Motor neuron (in vitro differentiated cells): Measurements from ENCODE around the gene TCIRG1. TPM values are rescaled to one million over a fixed set of nuclear protein-coding genes. Genes with fewer than 3 reads are reported as not detected.

ENCODE experiments used
- ATAC-seq, 8 experiments: fragments of 200-7000 bp; cut with Tn5 transposase; replicated peaks in 6 of 8; 2 replicates each; pipeline ENCODE4 v1.8.0; 2021; ENCODE audit warnings: mild to moderate bottlenecking in 8 of 8, moderate library complexity in 8 of 8
- H3K27ac ChIP-seq, 2 donors: fragments of 250-450 bp; sonication (Bioruptor Pico); 2 replicates each; pipeline ENCODE4 v1.9.0; 2021; ENCODE audit warnings: antibody characterized with exemption in 2 of 2, mild to moderate bottlenecking in 2 of 2, moderate library complexity in 1 of 2
- H3K4me1 ChIP-seq, 2 donors: fragments of 250-450 bp; sonication (Bioruptor Pico); replicated peaks in 1 of 2; 2 replicates each; pipeline ENCODE4 v1.6.1; 2021; ENCODE audit warnings: antibody characterized with exemption in 2 of 2, mild to moderate bottlenecking in 2 of 2, moderate library complexity in 1 of 2
- H3K4me3 ChIP-seq, 5 donors: fragments of 250-450 bp; sonication (Bioruptor Pico); 2 replicates each; pipeline ENCODE4 v1.9.0; 2021; ENCODE audit warnings: antibody characterized with exemption in 5 of 5, mild to moderate bottlenecking in 5 of 5, moderate library complexity in 4 of 5
- WGBS, 10 experiments: fragments of 450-650 bp; shearing (Covaris generic); methylation state at CpG; one replicate each; pipeline ENCODE4 v1.0.0; 2022; 5-methylcytosine and 5-hydroxymethylcytosine counted together
- in situ Hi-C, 9 experiments: fragments of 400-800 bp; cut with MboI; loops; one replicate each; pipeline ENCODE4 v1.15.0; 2021; ENCODE audit warnings: low sequenced_read_pairs in 9 of 9, low pct_unique_long_range_greater_than_20kb in 2 of 9; ENCODE audit not compliant: unreplicated experiment in 9 of 9
- total RNA-seq, 8 experiments: library from RNA; unstranded; fragments of 300-600 nt; gene quantifications; 2 replicates each; pipeline versions ENCODE4 v1.2.3 to v1.2.4, GENCODE V29; 2022

TCIRG1 gene
- total RNA-seq, 8 experiments from 2014 or later = 1.2 to 56.5 (median 4.4) TPM

GRCh38 chr11:68028802-68029545, 9.9 kb upstream of the TCIRG1 start:
- Histone ChIP-seq H3K27ac (no peak overlapping the region), H3K4me1 (peaks cover 14 to 19% of the 10 kb centered on the region in 2 donors), H3K4me3 (peak overlapping the region in 3 of 5 donors; percentile 60 to 95 (median 85))
- in situ Hi-C loops = no loop called here
- ATAC-seq = no peak
- 38 to 100% (median 85%) methylated on average over 1 to 6 of the region's 12 CpGs; no CpG with 5 or more reads in 3 of the 10 experiments for WGBS, 10 experiments

GRCh38 chr11:68030318-68031143, 8.3 kb upstream of the TCIRG1 start, which contains the start of gene NDUFS8:
TSS of gene NDUFS8 (plus strand) at chr11:68030681. CDS start at chr11:68032152, 1,471 bp downstream.
- ATAC-seq = peak; percentile 89 to 97 (median 95)
- Histone ChIP-seq H3K27ac (peak within 1 kb of the TSS; percentile 94 to 96), H3K4me1 (peaks cover 14 to 19% of the 10 kb centered on the region in 2 donors), H3K4me3 (peak within 1 kb of the TSS; percentile 85 to 99 (median 95))
- in situ Hi-C loops = no loop called here
- WGBS, 10 experiments = 0 to 10% (median 1%) methylated on average over 2 to 10 of the region's 56 CpGs; no CpG with 5 or more reads in 4 of the 10 experiments

GRCh38 chr11:68031144-68031464, 7.7 kb upstream of the TCIRG1 start:
- WGBS, 10 experiments = 0 to 57% (median 0%) methylated on average over 1 to 6 of the region's 10 CpGs; no CpG with 5 or more reads in 5 of the 10 experiments
- H3K27ac ChIP-seq = peak overlapping the region; percentile 94 to 96
- in situ Hi-C loops = no loop called here
- peak in 2 of 8 experiments; percentile 7 to 10 for ATAC-seq
- H3K4me3 ChIP-seq = peak overlapping the region; percentile 85 to 99 (median 95)
- H3K4me1 ChIP-seq = peaks cover 14 to 19% of the 10 kb centered on the region in 2 donors

DNA sequence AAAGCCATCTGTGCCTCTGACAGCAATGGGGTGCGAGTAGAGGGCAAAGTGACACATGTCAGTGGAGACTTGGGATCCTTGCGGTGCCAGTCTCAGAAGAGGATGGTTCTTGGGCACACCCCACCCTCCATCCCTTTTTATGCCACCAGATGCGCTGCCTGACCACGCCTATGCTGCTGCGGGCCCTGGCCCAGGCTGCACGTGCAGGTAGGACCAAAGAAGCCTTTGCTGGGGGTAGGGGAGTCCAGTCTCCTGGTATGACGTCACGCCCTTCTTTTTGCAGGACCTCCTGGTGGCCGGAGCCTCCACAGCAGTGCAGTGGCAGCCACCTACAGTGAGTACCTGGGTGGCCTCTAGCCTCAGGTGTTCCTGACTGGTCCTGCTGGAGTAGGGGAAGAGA, 6.8 kb upstream of the TCIRG1 start:
- H3K27ac ChIP-seq = no peak overlapping the region
- H3K4me3 ChIP-seq = peak overlapping the region in 1 of 5 donors; percentile 99
- no peak for ATAC-seq
- in situ Hi-C loops = no loop called here
- H3K4me1 ChIP-seq = peaks cover 14 to 19% of the 10 kb centered on the region in 2 donors
- whole genome bisulfite sequencing, 10 experiments = 67 to 100% (median 88%) methylated on average over 1 to 7 of the region's 9 CpGs; no CpG with 5 or more reads in 4 of the 10 experiments

GRCh38 chr11:68032997-68033707, 5.7 kb upstream of the TCIRG1 start:
- 60 to 100% (median 100%) methylated on average over 1 to 2 of the region's 29 CpGs; no CpG with 5 or more reads in 6 of the 10 experiments for WGBS, 10 experiments
- no peak overlapping the region for H3K4me3 ChIP-seq
- H3K4me1 ChIP-seq = peaks cover 17 to 22% of the 10 kb centered on the region in 2 donors
- no peak for ATAC-seq
- H3K27ac ChIP-seq = no peak overlapping the region
- in situ Hi-C loops = no loop called here

- H3K27ac ChIP-seq = no peak overlapping the region
- in situ Hi-C loops = no loop called here
- ATAC-seq = no peak
- H3K4me1 ChIP-seq = peaks cover 18 to 26% of the 10 kb centered on the region in 2 donors
- H3K4me3 ChIP-seq = no peak overlapping the region
- WGBS, 10 experiments = 67 to 100% (median 82%) methylated on average over 1 to 5 of the region's 12 CpGs; no CpG with 5 or more reads in 4 of the 10 experiments
Observed at GRCh38 chr11:68033708-68034045, 5.1 kb upstream of the TCIRG1 start.

GRCh38 chr11:68035266-68035876, 3.5 kb upstream of the TCIRG1 start:
- H3K4me3 ChIP-seq = no peak overlapping the region
- H3K27ac ChIP-seq = no peak overlapping the region
- ATAC-seq = no peak
- H3K4me1 ChIP-seq = peaks cover 9 to 24% of the 10 kb centered on the region in 2 donors
- in situ Hi-C loops = no loop called here
- 60 to 100% (median 88%) methylated on average over 1 to 9 of the region's 13 CpGs; no CpG with 5 or more reads in 1 of the 10 experiments for WGBS, 10 experiments

GRCh38 chr11:68036141-68036716, 2.6 kb upstream of the TCIRG1 start:
- WGBS, 10 experiments = 50 to 100% (median 94%) methylated on average over 2 to 10 of the region's 27 CpGs; no CpG with 5 or more reads in 7 of the 10 experiments
- in situ Hi-C loops = no loop called here
- peaks cover 9 to 26% of the 10 kb centered on the region in 2 donors for H3K4me1 ChIP-seq
- H3K4me3 ChIP-seq = no peak overlapping the region
- H3K27ac ChIP-seq = no peak overlapping the region
- ATAC-seq = no peak

DNA sequence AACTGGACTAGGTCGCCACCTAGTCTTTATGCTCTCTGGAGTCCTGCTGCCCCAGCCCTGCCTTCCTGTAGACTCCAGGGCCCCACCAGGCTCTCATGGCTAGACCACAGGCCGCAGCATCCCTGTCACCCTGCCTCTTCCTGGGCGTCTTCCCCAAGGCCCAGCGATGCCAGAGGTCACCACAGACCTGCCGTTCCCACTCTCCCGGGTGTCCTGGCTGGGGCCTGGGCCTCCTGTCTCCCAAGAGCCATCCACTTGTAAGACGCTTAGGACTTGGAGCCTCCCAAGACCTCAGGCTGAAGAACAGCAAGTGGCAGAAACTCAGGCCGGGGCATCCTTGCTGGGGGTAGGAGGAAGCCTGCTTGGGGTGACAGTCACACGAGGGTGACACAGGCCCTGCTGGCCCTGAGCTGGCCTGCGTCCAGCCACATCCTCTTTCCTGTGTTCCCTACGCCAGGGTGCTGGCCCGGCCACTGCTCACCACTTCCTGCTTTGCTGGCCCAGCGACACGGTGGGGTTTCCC, 2.0 kb upstream of the TCIRG1 start:
- no peak overlapping the region for H3K27ac ChIP-seq

GRCh38 chr11:68037411-68038225, 1.2 kb upstream of the TCIRG1 start:
- ATAC-seq = no peak
- WGBS, 10 experiments = 67 to 92% (median 80%) methylated on average over 1 to 11 of the region's 20 CpGs; no CpG with 5 or more reads in 5 of the 10 experiments
- Histone ChIP-seq H3K27ac (no peak overlapping the region), H3K4me1 (peaks cover 5 to 20% of the 10 kb centered on the region in 2 donors), H3K4me3 (no peak overlapping the region)
- in situ Hi-C loops = no loop called here

More for the DNA sequence above, 2.0 kb upstream of the TCIRG1 start:
- Histone ChIP-seq H3K4me3 (no peak overlapping the region), H3K4me1 (peaks cover 4 to 21% of the 10 kb centered on the region in 2 donors)
- 62 to 95% (median 78%) methylated on average over 2 to 7 of the region's 14 CpGs; no CpG with 5 or more reads in 6 of the 10 experiments for WGBS, 10 experiments
- no peak for ATAC-seq
- in situ Hi-C loops = no loop called here

- H3K4me3 ChIP-seq = no peak overlapping the region
- WGBS, 10 experiments = 29 to 40% methylated on average over 2 to 5 of the region's 13 CpGs; no CpG with 5 or more reads in 8 of the 10 experiments
- no peak overlapping the region for H3K27ac ChIP-seq
- in situ Hi-C loops = no loop called here
- peak in 3 of 8 experiments; percentile 13 to 46 (median 17) for ATAC-seq
- peaks cover 9 to 27% of the 10 kb centered on the region in 2 donors for H3K4me1 ChIP-seq
Observed at GRCh38 chr11:68038226-68038717, 553 bp upstream of the TCIRG1 start.
